Effector memory CD8-positive, alpha-beta T cell (primary cell): ENCODE measurements around the gene SYMPK.

Source experiments
- ATAC-seq: fragments of 150-1000 bp; cut with Tn5 transposase; replicated peaks from 2 replicates; pipeline ENCODE4 v1.10.0; 2021; ENCODE audit warnings: mild to moderate bottlenecking, moderate library complexity
- DNase-seq, 3 experiments: peaks; one replicate each; pipeline ENCODE4 v3.0.0; 2021
- H3K27ac Mint-ChIP-seq, 2 donors: one replicate each; pipeline ENCODE4 v1.8.0; 2022; ENCODE audit warnings: mild to moderate bottlenecking in 2 of 2, mixed read lengths in 2 of 2, moderate library complexity in 2 of 2
- H3K27me3 Mint-ChIP-seq, 2 donors: one replicate each; pipeline ENCODE4 v1.8.0; 2022; ENCODE audit warnings: mixed read lengths in 2 of 2
- H3K36me3 Mint-ChIP-seq: one replicate; pipeline ENCODE4 v1.8.0; 2022; ENCODE audit warnings: mild to moderate bottlenecking, moderate library complexity, mixed read lengths; ENCODE audit not compliant: insufficient read depth
- H3K4me1 Mint-ChIP-seq, 2 donors: one replicate each; pipeline ENCODE4 v1.8.0; 2022; ENCODE audit warnings: low read depth in 2 of 2, mixed read lengths in 2 of 2
- H3K4me3 Mint-ChIP-seq, 2 donors: one replicate each; pipeline ENCODE4 v1.8.0; 2022; ENCODE audit warnings: mild to moderate bottlenecking in 2 of 2, mixed read lengths in 2 of 2, moderate library complexity in 2 of 2
- H3K9me3 Mint-ChIP-seq, 2 donors: one replicate each; pipeline ENCODE4 v1.8.0; 2022; ENCODE audit warnings: mixed read lengths in 2 of 2

SYMPK gene

DNA sequence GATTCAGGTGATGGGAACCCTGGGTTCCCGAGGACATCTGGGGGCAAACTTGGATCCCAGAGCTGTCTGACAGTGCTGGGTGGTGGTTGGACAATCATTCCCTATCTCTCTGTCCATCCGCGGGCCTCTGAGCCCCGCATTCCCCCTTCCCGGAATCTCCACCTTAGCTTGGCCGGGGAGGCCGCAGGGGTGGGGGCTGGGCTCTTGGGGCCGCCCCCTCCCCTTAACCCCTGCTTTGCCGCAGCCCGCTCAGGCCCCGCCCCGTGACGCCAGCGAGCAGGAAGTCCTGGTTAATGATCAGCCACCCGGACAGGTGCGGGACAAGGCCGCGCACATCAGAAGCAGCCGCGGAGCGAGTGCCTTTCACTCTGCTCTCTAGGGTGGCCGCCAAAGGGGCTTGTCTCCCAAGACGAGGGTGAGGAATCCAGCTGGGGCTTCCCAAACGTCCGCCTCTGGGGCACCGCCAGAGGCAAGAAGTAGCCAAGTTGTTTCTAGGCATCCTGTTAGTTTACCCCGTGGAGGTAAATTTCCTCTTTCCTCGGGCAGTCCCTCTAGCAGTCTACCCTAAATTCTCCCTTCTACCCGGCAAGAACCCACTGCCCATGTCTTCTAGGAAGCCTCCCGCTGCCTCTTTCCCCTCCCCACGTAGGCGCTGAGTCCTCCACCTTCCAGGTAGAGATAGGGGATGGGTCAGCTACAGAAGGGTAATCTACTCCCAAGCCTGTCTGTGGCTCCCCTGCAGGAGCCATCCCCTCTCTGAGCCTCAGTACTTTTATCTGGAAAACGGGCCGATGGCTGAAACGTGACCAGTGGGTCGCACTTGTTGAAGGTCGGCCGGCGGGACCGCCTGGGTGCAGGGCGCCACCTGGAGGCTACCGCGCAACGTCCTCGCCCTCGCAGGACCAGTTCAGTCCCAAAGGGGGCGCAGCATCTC is 20.0 kb upstream of the SYMPK start:
- DNase-seq (peak; percentile 82 to 87 (median 83)), ATAC-seq (peak; percentile 25)
- Mint-ChIP-seq H3K4me1 (peaks cover 18 to 22% of the 10 kb centered on the region in 2 donors), H3K36me3 (peaks cover 16% of the 10 kb centered on the region), H3K4me3 (peak overlapping the region; percentile 74 to 78), H3K27me3 (peaks cover 12 to 13% of the 10 kb centered on the region in 2 donors), H3K9me3 (no peaks in the 10 kb centered on the region), H3K27ac (peak overlapping the region in 1 of 2 donors; percentile 6)

DNA sequence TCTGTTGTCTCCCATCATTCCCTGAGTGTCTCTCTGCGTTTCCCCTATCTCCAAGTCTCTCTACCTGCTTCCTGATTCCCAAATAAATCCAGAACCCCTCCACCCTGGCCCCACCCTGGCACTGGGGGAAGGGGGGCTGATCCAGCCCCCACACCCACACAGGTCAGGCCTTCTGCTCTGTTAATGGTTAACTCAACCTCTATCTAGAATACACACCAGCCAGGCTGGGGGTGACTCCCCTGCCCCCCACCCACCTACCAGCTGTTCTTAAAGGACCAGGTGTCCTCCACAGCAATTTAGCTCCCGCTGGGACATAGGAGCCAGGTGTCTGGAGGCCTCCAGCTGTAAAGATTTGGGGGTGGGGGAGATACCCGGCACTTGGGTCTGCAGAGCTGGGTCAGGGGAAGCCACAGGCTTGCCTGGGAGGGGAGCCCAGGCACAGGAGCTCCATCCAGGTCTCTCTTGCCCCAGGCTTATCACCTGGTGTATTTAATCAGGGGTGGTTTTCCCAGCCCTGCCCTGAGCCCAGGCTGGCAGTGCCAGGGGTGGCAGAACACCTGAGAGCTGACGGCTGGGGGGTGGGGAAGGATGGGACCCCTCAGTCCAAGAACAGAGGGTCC is 19.1 kb upstream of the SYMPK start:
- peaks cover 16% of the 10 kb centered on the region for H3K36me3 Mint-ChIP-seq
- ATAC-seq (no peak), DNase-seq (no peak)
- no peak overlapping the region for H3K4me3 Mint-ChIP-seq
- peaks cover 18 to 19% of the 10 kb centered on the region in 2 donors for H3K4me1 Mint-ChIP-seq
- H3K9me3 Mint-ChIP-seq: no peaks in the 10 kb centered on the region
- no peak overlapping the region for H3K27ac Mint-ChIP-seq
- H3K27me3 Mint-ChIP-seq: peaks cover 19 to 20% of the 10 kb centered on the region in 2 donors

DNA sequence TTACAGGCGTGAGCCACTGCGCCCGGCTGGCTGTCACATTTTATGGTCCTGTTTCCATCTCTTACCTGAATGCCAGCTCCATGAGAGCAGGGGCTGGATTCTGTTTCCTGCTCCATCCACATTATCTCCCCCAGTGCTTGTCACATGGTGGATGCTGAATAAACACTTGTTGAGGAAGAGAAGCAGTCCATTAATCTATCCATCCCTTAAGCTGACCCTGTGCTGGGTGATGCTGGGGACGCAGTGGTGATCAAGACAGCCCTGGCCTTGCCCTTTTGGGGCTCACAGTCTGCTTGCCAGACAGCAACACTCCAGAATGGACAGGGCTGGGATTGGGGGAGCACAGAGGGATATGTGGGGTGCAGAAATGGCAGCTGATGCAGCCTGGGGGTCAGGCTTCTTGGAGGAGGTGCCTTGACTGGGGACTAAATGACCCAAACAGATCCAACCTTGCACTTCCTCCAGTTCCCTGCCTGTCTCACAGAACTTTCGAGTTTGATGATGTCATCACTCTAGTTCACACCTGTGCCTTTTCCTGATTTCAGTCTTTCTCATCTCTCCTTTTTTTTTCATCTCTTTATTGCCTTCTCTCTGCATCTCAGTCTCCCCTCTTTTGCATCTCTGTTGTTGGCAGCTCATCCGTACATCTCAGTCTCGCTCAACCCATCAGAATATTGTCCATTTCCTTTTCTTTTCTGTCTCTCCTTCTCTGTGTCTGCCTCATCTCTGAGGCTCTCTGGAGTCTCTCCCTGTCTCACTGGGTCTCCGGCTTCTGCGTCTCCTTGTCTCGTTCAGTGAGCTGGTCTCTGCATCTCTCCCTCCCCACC is 18.3 kb upstream of the SYMPK start:
- peaks cover 14% of the 10 kb centered on the region in 2 donors for H3K4me1 Mint-ChIP-seq
- no peak for DNase-seq
- H3K36me3 Mint-ChIP-seq: peaks cover 9% of the 10 kb centered on the region
- H3K27me3 Mint-ChIP-seq: peaks cover 21 to 24% of the 10 kb centered on the region in 2 donors
- H3K27ac Mint-ChIP-seq: no peak overlapping the region
- no peak overlapping the region for H3K4me3 Mint-ChIP-seq
- no peak for ATAC-seq
- no peaks in the 10 kb centered on the region for H3K9me3 Mint-ChIP-seq

DNA sequence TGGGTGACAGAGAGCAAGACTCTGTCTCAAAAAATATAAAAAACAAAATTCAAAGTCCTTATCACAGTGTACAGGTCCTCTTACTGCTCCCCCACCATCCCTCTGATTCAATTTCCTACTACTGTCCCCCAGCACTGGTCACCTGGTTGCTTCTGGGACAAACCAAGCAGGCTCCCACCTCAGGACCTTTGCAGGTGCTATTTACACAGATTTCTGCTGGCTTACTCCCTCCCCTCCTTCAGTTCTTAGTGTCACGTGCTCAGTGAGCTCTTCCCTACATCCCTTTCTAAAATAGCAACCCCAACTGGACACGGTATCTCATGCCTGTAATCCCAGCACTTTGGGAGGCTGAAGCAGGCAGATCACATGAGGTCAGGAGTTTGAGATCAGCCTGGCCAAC is 17.0 kb upstream of the SYMPK start:
- DNase-seq (no peak), ATAC-seq (no peak)
- Mint-ChIP-seq H3K4me3 (no peak overlapping the region), H3K36me3 (peaks cover 4% of the 10 kb centered on the region), H3K27me3 (peaks cover 28 to 38% of the 10 kb centered on the region in 2 donors), H3K9me3 (no peaks in the 10 kb centered on the region), H3K4me1 (peaks cover 13% of the 10 kb centered on the region in 2 donors), H3K27ac (no peak overlapping the region)

DNA sequence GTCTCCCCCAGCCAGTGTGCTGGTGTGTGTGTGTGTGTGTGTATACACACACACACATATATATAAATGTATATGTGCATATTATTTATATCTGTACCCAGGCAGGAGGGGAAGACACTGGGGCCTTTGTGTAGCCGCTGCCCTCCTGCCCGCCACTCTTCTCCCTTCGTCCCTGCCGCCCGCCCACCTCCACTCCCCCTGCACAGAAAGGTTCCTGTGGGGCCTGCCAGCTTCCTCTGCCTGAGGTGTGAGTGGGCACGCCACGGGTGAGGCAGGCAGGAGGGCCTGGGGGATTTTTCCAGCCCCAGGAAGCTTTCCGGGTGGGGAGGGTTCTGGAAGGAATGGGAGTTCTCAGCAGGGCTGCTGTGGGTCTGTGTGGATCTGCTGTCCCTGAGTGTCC is 16.1 kb upstream of the SYMPK start:
- no peaks in the 10 kb centered on the region for H3K9me3 Mint-ChIP-seq
- ATAC-seq (no peak), DNase-seq (no peak)
- H3K36me3 Mint-ChIP-seq: peaks cover 8% of the 10 kb centered on the region
- H3K27me3 Mint-ChIP-seq: peaks cover 34 to 46% of the 10 kb centered on the region in 2 donors
- no peak overlapping the region for H3K27ac Mint-ChIP-seq
- peaks cover 13% of the 10 kb centered on the region in 2 donors for H3K4me1 Mint-ChIP-seq
- no peak overlapping the region for H3K4me3 Mint-ChIP-seq

DNA sequence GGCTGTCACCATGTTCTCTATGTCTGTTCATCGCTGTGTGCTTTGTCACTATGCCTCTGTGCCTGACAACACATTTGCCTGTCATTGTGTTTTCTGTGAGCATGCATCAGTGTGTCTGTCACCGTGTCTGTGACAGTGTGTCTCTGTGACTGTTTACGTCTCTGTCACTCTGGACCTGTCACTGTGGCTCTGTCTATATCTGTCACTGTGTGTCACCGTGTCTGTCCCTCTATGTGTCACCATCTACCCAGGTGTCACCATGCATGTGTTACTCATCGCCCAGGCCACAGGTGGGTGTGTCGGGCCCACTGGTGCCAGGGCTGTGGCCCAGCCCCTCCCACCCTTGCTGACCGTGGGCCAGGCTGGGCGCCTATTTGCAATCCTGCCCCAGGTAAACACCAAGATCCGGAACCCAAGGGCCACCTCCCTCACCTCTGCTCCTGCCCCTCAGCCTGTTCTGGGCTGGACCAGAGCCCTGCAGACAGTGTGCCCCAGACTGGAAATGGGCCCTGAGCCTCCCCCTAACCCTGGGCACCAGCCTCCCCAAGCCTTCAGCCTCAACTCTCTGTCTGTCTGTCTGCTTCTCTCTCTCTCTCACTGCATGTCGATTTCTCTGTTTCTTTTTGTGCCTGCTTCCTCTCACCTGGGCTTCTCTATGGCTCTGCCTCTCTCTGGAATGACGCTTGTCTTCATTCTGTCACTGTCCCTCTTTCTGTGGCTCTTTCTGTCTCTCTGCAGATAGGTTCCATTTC is 15.3 kb upstream of the SYMPK start:
- Mint-ChIP-seq H3K4me3 (no peak overlapping the region), H3K9me3 (no peaks in the 10 kb centered on the region), H3K27me3 (peaks cover 34 to 46% of the 10 kb centered on the region in 2 donors), H3K36me3 (peaks cover 8% of the 10 kb centered on the region), H3K4me1 (peaks cover 7 to 9% of the 10 kb centered on the region in 2 donors), H3K27ac (no peak overlapping the region)
- no peak for ATAC-seq
- DNase-seq: no peak

DNA sequence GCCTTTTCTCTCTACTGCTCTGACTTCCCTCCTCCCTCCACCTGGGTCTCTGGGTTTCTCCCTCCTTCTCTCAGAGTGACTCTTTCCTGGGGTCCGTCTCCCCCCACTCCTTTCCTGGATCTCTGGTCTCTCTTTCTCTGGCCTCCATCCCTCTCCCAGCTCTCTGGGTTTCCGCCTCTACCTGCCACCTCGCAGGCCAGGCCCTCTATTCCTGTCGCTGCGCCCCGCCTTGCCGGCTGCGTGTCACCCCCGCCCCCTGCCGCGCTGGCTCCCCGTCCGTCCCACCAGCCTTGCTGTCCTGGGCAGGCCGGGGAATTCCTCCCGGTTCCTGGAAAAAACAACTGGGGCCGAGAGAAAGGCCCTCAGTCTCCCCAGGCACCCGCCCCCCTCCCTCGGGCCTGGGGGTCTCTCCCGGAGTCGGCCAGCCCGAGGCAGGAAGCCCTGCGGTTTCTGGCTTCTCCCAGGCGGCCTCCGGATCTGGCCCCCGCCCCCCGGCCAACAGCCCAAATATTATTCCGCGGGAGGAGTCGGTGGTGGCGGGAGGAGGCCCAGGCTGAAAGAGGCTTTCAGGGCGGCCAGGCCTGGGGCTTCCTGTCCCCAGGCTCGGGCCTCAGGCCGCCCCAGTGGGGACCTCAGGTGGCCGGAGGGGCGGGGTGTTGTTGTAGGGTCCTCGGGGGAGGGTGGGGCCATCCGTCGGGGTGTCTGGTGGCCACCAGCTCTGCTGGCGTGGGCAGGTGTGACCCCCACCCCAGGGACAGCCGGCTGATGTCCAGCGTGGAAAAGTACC is 13.7 kb upstream of the SYMPK start:
- Mint-ChIP-seq H3K27me3 (peaks cover 34 to 46% of the 10 kb centered on the region in 2 donors), H3K9me3 (no peaks in the 10 kb centered on the region), H3K36me3 (peaks cover 8% of the 10 kb centered on the region), H3K4me3 (peak overlapping the region; percentile 3 to 32), H3K27ac (no peak overlapping the region), H3K4me1 (peaks cover 4 to 6% of the 10 kb centered on the region in 2 donors)
- DNase-seq (peak in 1 of 3 experiments; percentile 20), ATAC-seq (peak; percentile 54)

DNA sequence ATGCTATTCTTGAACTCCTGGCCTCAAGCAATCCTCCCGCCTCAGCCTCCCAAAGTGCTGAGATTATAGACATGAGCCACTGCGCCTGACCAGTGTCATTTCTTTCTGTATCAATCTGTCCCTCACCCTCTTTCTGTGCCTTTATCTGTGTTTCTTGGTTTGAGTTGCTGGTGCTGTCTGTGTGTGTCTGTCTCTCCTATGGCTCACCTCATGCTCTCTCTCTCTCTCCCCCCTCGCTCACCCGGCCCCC is 13.1 kb upstream of the SYMPK start:
- ATAC-seq (peak; percentile 53), DNase-seq (no peak)
- Mint-ChIP-seq H3K27ac (no peak overlapping the region), H3K36me3 (peaks cover 8% of the 10 kb centered on the region), H3K27me3 (peaks cover 34 to 46% of the 10 kb centered on the region in 2 donors), H3K4me1 (peaks cover 4 to 6% of the 10 kb centered on the region in 2 donors), H3K9me3 (no peaks in the 10 kb centered on the region), H3K4me3 (peak overlapping the region; percentile 3 to 32)

DNA sequence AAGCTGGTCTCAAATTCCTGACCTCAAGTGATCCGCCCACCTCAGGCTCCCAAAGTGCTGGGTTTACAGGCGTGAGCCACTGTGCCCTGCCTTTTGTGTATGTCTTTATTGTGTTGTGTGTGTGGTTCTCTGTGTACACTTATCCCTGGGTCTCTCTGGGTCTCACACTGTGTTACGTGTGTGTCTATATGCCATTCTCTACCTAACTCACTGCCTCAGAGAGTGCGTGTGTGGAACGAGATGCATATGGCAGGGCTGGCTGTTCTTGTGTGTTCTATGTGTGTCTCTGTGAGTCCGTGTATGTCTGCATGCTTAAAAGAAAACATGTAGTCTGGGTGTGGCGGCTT is 11.6 kb upstream of the SYMPK start:
- Mint-ChIP-seq H3K27ac (peak overlapping the region in 1 of 2 donors; percentile 58), H3K4me1 (peaks cover 4 to 6% of the 10 kb centered on the region in 2 donors), H3K36me3 (peaks cover 4% of the 10 kb centered on the region), H3K27me3 (peaks cover 34 to 46% of the 10 kb centered on the region in 2 donors), H3K9me3 (no peaks in the 10 kb centered on the region), H3K4me3 (no peak overlapping the region)
- ATAC-seq (no peak), DNase-seq (no peak)

DNA sequence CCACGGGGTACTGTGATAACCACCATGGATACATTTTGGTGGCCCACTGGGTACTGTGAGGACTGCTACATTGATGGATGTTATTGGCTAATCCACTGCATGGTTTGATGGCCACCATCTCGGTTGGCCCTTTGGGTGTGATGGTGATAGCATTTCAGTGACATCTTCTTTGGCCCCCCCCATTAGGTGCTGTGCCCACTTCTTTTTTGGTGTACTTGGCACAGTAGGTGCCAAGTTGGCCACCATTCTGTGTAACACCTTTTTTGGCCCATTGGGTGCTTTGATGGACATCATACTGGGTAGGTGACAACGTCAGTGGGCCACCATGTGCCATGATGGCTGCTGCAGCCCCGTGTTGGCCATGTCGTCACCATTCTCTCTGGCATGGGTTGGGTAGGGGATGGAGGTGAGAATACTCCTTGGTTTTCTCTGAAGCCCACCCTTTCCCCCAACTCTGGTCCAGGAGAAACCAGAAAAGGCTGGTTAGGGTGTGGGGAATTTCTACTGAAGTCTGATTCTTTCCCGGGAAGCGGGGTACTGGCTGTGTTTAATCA is 10.3 kb upstream of the SYMPK start:
- H3K4me3 Mint-ChIP-seq: no peak overlapping the region
- peaks cover 4 to 6% of the 10 kb centered on the region in 2 donors for H3K4me1 Mint-ChIP-seq
- H3K27ac Mint-ChIP-seq: no peak overlapping the region
- ATAC-seq (no peak), DNase-seq (no peak)
- H3K36me3 Mint-ChIP-seq: peaks cover 4% of the 10 kb centered on the region
- peaks cover 26 to 37% of the 10 kb centered on the region in 2 donors for H3K27me3 Mint-ChIP-seq
- no peaks in the 10 kb centered on the region for H3K9me3 Mint-ChIP-seq

DNA sequence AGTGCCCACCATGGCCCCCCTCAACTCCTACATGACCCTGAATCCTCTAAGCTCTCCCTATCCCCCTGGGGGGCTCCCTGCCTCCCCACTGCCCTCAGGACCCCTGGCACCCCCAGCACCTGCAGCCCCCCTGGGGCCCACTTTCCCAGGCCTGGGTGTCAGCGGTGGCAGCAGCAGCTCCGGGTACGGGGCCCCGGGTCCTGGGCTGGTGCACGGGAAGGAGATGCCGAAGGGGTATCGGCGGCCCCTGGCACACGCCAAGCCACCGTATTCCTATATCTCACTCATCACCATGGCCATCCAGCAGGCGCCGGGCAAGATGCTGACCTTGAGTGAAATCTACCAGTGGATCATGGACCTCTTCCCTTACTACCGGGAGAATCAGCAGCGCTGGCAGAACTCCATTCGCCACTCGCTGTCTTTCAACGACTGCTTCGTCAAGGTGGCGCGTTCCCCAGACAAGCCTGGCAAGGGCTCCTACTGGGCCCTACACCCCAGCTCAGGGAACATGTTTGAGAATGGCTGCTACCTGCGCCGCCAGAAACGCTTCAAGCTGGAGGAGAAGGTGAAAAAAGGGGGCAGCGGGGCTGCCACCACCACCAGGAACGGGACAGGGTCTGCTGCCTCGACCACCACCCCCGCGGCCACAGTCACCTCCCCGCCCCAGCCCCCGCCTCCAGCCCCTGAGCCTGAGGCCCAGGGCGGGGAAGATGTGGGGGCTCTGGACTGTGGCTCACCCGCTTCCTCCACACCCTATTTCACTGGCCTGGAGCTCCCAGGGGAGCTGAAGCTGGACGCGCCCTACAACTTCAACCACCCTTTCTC is 9.4 kb upstream of the SYMPK start:
- Mint-ChIP-seq H3K9me3 (no peaks in the 10 kb centered on the region), H3K4me1 (peaks cover 4 to 6% of the 10 kb centered on the region in 2 donors), H3K4me3 (no peak overlapping the region), H3K27ac (no peak overlapping the region), H3K27me3 (peaks cover 16 to 27% of the 10 kb centered on the region in 2 donors), H3K36me3 (peaks cover 4% of the 10 kb centered on the region)
- ATAC-seq: no peak
- DNase-seq: no peak
